Stimulated activated CD8-positive, alpha-beta memory T cell treated with anti-CD3 and anti-CD28 coated beads, Interleukin-12 subunit alpha, Interleukin-12 subunit beta, amount 100 ng/mL, for 24 hours (primary cell): ENCODE data around the gene PCDHGA1.

ENCODE experiments used
- DNase-seq: peaks from one replicate; pipeline ENCODE4 v3.0.0-alpha.2; 2020; ENCODE audit errors: extremely low read depth

The PCDHGA1 gene

GRCh38 chr5:141529873-141530272 lies 199.6 kb downstream of the PCDHGA1 start:
- DNase-seq = no peak

- DNase-seq = no peak
Measured at GRCh38 chr5:141532726-141533125, 202.4 kb downstream of the PCDHGA1 start.

DNA sequence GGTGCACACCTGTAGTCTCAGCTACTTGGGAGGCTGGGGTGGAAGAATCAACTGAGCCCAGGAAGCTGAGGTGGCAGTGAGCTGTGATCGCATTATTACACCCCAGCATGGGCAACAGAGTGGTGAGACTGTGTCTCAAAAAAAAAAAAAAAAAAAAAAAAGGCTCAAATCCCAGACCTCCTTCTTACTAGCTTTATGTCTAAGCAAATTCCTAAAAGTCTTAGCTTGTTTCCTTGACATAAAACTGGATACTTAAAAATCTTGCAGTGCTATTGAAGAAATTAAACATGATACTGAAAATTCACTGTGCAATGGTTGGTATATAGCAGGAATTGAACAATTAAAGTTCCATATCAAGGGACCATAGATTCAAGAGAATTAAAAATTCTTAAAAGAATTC lies 203.6 kb downstream of the PCDHGA1 start:
- no peak for DNase-seq

DNA sequence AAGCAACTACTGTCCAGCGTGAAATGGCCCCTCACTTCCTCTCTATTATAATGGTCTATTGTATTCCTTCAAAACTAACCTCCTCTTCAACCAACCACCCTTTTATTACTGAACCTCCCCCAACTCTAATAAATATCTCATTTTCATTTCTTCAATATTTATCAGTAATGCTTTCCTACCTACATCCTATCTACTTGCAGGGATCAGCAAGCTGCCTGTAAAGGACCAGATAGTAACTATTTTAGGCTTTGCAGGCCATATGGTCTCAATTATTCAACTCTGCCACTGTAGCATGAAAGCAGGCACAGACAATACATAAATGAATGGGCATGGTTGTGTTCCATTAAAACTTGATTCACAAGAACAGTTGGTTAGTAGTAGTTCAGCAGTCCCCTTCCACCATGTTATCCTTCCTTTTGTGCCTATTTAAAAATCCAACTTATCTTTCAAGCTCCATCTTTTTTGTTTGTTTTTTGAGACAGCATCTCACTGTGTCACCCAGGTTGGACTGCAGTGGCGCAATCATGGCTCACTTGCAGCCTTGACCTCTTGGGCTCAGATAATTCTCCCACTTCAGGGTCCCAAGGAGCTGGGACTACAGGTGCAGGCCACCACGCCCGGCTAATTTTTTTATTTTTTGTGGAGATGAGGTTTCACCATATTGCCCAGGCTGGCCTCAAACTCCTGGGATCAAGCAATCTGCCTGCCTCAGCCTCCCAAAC lies 204.3 kb downstream of the PCDHGA1 start:
- no peak for DNase-seq

DNA sequence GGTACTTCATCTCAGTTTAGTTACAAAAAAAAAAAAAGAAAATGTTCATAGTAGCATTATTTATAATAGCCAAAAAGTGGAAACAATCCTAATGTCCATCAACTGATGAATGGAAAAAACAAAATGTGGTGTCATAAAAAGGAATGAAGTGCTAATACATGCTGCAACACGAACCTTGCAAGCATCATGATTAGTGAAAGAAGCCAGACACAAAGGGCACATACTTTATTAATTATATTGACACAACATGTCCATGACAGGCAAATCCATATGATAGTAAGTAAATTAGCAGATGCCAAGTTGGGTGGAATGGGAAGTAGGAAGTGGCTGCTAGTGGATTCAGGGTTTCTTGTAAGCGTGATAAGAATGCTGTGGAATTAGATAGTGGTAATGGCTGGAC lies 212.7 kb downstream of the PCDHGA1 start:
- no peak for DNase-seq

DNA sequence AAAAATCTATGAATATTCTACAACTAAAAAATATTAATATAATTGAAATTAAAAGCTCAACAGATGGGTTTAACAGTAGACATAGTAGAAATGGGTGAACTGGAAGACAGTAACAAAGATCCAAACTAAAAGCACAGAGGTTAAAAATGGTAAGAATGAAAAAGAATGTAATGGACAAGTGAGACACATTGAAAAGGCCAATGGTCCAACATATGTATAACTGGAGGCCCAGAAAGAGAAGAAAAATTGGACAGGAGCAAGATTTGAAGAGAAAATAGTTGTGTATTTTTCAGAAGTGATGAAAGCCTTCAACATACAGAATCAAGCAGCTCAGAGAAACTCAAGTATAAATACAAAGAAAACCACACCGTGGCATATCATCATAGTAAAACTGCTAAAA lies 217.2 kb downstream of the PCDHGA1 start:
- DNase-seq = no peak

DNA sequence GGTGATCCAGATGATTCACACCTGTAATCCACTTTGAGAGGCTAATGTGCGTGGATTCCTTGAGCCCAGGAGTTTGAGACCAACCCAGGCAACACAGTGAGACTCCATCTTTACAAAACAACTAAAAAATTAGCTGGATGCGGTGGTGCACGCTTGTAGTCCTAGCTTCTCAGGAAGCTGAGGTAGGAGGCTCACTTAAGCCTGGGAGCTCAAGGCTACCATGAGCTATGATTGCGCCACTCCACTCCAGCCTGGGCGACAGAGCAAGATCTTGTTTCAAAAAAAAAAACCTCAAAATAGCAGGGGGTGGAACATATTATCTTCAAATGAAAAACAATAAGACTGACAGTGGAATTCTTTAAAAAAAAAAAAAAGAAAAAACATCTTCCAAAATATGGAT lies 217.6 kb downstream of the PCDHGA1 start:
- DNase-seq = no peak

DNA sequence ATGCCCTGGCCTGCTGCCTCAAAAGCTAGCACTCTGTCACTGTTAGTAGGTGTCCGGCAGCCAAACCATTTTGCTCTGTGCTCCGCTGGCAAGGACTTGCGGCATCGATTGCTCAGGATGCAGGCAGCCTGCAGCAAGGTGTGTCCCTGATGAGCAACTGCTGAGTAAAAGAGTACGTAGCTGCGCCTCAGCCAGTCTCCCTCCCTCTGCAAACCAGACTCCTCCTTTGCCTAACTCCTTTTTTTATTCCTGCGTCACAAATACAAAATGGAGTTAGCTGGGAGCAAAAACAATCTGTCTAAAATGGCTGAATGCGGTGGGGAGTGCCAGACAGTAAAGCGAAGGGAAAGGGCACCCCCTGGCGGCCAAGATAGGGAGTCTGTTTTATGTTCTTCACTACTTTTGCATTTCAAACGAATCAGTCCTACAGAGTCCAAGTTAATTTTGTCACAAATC lies 227.4 kb downstream of the PCDHGA1 start:
- DNase-seq = peak; percentile 54

- no peak for DNase-seq
Measured at GRCh38 chr5:141558150-141558549, 227.8 kb downstream of the PCDHGA1 start.

DNA sequence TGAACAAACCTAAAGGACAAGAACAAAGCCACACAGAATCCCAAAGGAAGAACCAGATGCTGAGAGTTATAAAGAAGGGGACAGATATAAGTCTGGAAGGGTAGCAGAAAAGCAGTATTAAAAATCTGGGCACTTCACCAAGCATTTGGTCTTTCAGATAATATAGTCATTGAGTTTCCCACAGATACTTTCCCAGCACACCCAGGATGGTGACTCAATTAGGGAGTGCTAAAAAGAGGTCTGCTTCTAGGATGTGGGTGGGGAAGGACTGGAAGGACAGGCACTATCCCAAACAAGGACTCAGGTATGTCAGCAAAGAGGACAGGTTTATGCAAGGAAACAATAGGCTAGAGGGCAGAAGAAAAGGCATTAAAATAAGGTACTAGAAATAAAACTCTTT lies 229.1 kb downstream of the PCDHGA1 start:
- DNase-seq = no peak

- no peak for DNase-seq
Measured at GRCh38 chr5:141560151-141560550, 229.8 kb downstream of the PCDHGA1 start.

GRCh38 chr5:141560725-141561483 lies 230.6 kb downstream of the PCDHGA1 start:
- no peak for DNase-seq
